OCI-LY3 (cell line): ENCODE data around the gene SGPL1.

Experiments used
- H2AFZ ChIP-seq: fragments of 200-600, 300-600 bp; shearing (Covaris generic); 2 replicates; pipeline ENCODE4 v1.6.0; 2014; ENCODE audit warnings: antibody characterized with exemption, low read depth, low read length
- H3K27ac ChIP-seq: fragments of 200-600, 300-600 bp; sonication (generic); 2 replicates; pipeline ENCODE4 v1.5.1; 2014; ENCODE audit warnings: mild to moderate bottlenecking, low read length, moderate library complexity, mixed read lengths
- H3K27me3 ChIP-seq: fragments of 200-600, 300-600 bp; sonication (generic); 2 replicates; pipeline ENCODE4 v1.6.1; 2014; ENCODE audit warnings: low read depth, low read length, mixed read lengths
- H3K36me3 ChIP-seq: fragments of 200-600, 300-600 bp; sonication (generic); replicated peaks from 2 replicates; pipeline ENCODE3; 2014; ENCODE audit warnings: low read depth, low read length, mixed read lengths
- H3K4me1 ChIP-seq: fragments of 300-600, 200-600 bp; sonication (generic); 2 replicates; pipeline ENCODE4 v1.6.1; 2014; ENCODE audit warnings: low read length, mixed read lengths
- H3K4me2 ChIP-seq: fragments of 200-600, 300-600 bp; sonication (generic); 2 replicates; pipeline ENCODE4 v1.6.1; 2014; ENCODE audit warnings: low read length, mixed read lengths
- H3K4me3 ChIP-seq: fragments of 300-600, 200-600 bp; sonication (generic); 2 replicates; pipeline ENCODE4 v1.5.1; 2014; ENCODE audit warnings: antibody characterized with exemption, mild to moderate bottlenecking, low read length, moderate library complexity
- H3K79me2 ChIP-seq: fragments of 300-600, 200-600 bp; shearing (Covaris generic); 2 replicates; pipeline ENCODE4 v1.6.1; 2014; ENCODE audit warnings: mild to moderate bottlenecking, low read length, mixed read lengths
- H3K9ac ChIP-seq: fragments of 300-600, 200-600 bp; shearing (Covaris generic); 2 replicates; pipeline ENCODE4 v1.6.0; 2014; ENCODE audit warnings: mild to moderate bottlenecking, low read length, moderate library complexity
- H3K9me3 ChIP-seq: fragments of 200-600, 300-600 bp; shearing (Covaris generic); 2 replicates; pipeline ENCODE4 v1.6.1; 2014; ENCODE audit warnings: low read length, mixed read lengths; ENCODE audit not compliant: insufficient read depth
- H4K20me1 ChIP-seq: fragments of 200-600, 300-600 bp; sonication (generic); 2 replicates; pipeline ENCODE4 v1.6.1; 2016; ENCODE audit warnings: low read length, mixed read lengths; ENCODE audit not compliant: insufficient read depth
- EZH2phosphoT487 ChIP-seq: fragments of 200-600 bp; shearing (Covaris generic); IDR thresholded peaks from 2 replicates; pipeline ENCODE4 v1.6.1; 2018; ENCODE audit warnings: antibody characterized with exemption, mixed run types, low read depth
- TF ChIP-seq, protein P1 (sequence below): fragments of 200-600, 300-600 bp; sonication (generic); IDR thresholded peaks from 2 replicates; pipeline ENCODE4 v1.5.1; 2014; ENCODE audit warnings: antibody characterized with exemption, low read length, low read depth

The SGPL1 gene

DNA sequence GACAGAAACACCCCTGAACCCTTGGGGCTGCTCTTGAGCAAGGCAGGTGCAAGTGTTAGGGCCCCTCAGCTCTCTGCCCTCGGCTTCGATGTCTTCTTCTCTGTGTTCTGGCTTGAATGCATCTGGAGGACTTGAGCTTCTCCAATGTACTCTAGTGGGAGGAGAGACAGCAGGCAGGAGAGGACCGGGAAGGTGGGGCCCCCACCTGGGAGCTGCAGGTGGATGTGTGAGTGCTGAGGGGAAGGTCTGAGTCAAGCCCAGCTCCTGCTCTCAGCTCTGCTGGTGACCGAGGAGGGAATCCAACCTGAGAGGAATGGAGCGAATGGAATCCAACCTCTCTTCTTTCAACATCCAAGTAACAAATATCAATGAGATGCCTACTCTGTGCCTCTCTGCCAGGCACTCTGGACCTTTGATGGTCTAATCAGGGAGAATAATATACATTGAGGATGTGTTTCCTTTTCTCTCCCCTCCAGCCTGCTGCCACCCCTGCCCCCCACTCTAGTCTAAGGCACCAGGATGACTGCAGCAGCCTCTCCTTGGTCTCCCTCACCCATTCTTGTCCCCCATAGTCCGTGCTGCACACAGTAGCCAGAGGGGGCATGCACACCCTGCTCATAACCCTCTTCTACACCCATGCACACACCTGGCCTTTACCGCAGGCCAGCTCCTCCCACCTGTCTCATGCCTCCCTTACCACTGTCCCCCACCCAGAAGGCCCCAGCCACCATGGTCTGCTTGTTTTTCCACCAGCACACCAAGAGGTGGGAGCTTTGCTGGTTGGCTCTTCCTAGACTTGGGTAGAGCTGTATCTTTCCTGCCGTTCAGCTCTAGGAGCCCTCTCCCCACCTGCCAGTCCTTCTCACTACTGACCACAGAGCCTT lies 44.2 kb upstream of the SGPL1 start:
- H3K27me3 ChIP-seq, result no peaks in the 10 kb centered on the region
- TF ChIP-seq, protein P1, sequence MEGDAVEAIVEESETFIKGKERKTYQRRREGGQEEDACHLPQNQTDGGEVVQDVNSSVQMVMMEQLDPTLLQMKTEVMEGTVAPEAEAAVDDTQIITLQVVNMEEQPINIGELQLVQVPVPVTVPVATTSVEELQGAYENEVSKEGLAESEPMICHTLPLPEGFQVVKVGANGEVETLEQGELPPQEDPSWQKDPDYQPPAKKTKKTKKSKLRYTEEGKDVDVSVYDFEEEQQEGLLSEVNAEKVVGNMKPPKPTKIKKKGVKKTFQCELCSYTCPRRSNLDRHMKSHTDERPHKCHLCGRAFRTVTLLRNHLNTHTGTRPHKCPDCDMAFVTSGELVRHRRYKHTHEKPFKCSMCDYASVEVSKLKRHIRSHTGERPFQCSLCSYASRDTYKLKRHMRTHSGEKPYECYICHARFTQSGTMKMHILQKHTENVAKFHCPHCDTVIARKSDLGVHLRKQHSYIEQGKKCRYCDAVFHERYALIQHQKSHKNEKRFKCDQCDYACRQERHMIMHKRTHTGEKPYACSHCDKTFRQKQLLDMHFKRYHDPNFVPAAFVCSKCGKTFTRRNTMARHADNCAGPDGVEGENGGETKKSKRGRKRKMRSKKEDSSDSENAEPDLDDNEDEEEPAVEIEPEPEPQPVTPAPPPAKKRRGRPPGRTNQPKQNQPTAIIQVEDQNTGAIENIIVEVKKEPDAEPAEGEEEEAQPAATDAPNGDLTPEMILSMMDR, result no peak
- TF ChIP-seq EZH2phosphoT487, result no peak
- H3K36me3 ChIP-seq, result no peaks in the 10 kb centered on the region
- H3K27ac ChIP-seq, result no peak overlapping the region
- H3K9me3 ChIP-seq, result no peaks in the 10 kb centered on the region
- no peaks in the 10 kb centered on the region for H3K4me1 ChIP-seq
- H4K20me1 ChIP-seq, result no peaks in the 10 kb centered on the region
- H2AFZ ChIP-seq, result no peak overlapping the region
- H3K4me2 ChIP-seq, result no peak overlapping the region
- H3K9ac ChIP-seq, result no peak overlapping the region
- no peaks in the 10 kb centered on the region for H3K79me2 ChIP-seq
- H3K4me3 ChIP-seq, result no peak overlapping the region

DNA sequence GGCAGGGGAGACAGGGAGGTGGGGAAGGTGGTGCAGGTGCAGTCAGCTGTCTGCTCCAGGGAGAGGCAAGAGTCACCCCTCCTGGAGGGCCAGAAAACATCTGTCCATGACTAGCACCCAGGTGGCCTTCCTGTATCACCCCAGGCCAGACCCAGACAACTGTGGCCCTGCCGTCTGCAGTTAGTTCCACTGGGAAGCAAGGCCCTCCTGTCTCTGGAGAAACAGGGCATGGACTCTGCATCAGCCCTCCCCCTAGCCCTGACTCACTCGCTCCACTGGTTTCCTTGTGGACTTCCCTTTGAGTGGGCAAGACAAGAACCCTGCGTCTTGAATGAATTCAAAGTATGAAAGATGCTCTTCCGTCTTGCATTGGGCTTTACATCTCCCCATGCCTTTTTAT lies 43.1 kb upstream of the SGPL1 start:
- Histone ChIP-seq H3K79me2 (no peaks in the 10 kb centered on the region), H3K9ac (no peak overlapping the region), H3K9me3 (no peaks in the 10 kb centered on the region), H3K4me1 (no peaks in the 10 kb centered on the region), H3K27me3 (no peaks in the 10 kb centered on the region), H2AFZ (no peak overlapping the region), H3K4me2 (no peak overlapping the region), H3K4me3 (no peak overlapping the region), H4K20me1 (no peaks in the 10 kb centered on the region), H3K36me3 (no peaks in the 10 kb centered on the region), H3K27ac (no peak overlapping the region)
- TF ChIP-seq, protein P1, result no peak
- TF ChIP-seq EZH2phosphoT487, result no peak

DNA sequence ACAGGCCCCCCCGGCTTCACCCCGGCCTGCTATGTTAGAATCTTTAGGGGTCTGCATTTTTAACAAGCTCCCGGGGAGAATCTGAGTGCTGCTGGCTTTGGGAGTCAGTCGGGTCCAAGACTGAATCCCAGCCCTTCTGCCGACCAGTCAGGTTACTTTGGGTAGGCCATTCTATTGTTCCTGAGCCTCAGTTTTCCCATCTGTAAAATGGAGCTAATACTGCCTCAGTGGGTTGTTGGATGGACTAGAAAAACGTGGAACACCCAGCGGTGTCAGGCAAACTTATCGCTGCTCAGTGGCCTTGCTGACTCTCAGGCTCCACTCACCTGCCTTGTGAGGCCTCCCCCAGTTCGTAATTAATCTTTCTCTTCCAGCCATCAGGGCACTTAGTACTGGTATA lies 42.3 kb upstream of the SGPL1 start:
- Histone ChIP-seq H3K4me1 (no peaks in the 10 kb centered on the region), H3K4me2 (no peak overlapping the region)
- TF ChIP-seq, protein P1, result no peak
- no peak for TF ChIP-seq EZH2phosphoT487

DNA sequence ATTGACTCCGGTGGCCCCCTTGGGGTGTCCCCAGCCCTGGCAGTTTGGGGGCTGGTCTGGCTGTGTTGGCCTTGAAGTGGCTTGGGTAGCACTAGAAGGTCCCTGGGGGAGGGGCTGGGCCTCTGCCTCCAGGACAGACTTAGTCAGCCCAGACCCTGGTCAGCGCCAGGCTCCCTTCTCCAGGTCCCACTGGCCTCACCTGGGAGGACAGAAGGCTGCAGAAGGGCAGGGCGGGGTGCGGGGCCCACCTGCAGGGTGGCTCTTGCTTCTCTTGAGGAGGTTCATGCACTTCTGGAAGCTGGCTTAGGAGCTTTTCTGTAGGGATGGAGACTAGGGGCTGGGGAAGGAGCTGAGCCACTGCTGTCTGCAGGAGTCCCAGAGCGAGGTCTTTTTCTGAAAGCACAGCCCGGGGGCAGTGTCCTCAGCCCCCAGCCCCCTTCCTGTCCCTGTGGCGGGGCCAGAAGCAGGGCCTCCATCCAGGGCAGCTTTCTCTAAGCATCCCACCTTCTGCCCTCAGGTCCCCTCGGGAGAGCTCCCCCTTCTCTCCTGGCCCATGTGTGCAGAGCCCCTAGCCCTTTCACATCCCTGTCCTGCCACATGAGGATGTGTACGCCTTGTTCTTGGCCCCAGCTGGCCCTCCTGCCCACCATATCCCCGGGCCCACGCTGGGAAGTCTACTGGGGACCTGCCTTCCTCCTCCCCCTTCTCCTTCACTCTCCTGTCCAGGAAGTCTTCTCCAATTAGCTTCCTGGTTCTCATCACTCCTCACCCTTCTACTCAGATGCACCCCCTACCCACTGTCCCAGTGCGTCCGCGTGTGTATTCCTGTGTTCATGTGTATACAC lies 41.6 kb upstream of the SGPL1 start:
- TF ChIP-seq EZH2phosphoT487, result no peak
- TF ChIP-seq, protein P1, result no peak
- H3K9me3 ChIP-seq, result no peaks in the 10 kb centered on the region
- no peak overlapping the region for H3K27ac ChIP-seq
- H3K36me3 ChIP-seq, result no peaks in the 10 kb centered on the region
- H4K20me1 ChIP-seq, result no peaks in the 10 kb centered on the region
- H3K79me2 ChIP-seq, result no peaks in the 10 kb centered on the region
- H3K9ac ChIP-seq, result no peak overlapping the region
- H3K4me2 ChIP-seq, result no peak overlapping the region
- no peak overlapping the region for H2AFZ ChIP-seq
- H3K27me3 ChIP-seq, result no peaks in the 10 kb centered on the region
- no peaks in the 10 kb centered on the region for H3K4me1 ChIP-seq
- H3K4me3 ChIP-seq, result no peak overlapping the region

More for the DNA sequence above, 42.3 kb upstream of the SGPL1 start:
- H3K36me3 ChIP-seq, result no peaks in the 10 kb centered on the region
- H2AFZ ChIP-seq, result no peak overlapping the region
- H3K9ac ChIP-seq, result no peak overlapping the region
- no peaks in the 10 kb centered on the region for H3K79me2 ChIP-seq
- no peak overlapping the region for H3K4me3 ChIP-seq
- H3K27ac ChIP-seq, result no peak overlapping the region
- no peaks in the 10 kb centered on the region for H3K9me3 ChIP-seq
- no peaks in the 10 kb centered on the region for H4K20me1 ChIP-seq
- H3K27me3 ChIP-seq, result no peaks in the 10 kb centered on the region
